Naive thymus-derived CD4-positive, alpha-beta T cell (primary cell): Measurements from ENCODE around the gene SCGN. TPM values are rescaled to one million over a fixed set of nuclear protein-coding genes. Genes with fewer than 3 reads are reported as not detected.
"Not testable (repeated sequence)": the region's sequence is repeated elsewhere in the genome, so short reads cannot be mapped to it uniquely, and the experiment has no call there.

Source experiments
- ATAC-seq: fragments of 150-1000 bp; cut with Tn5 transposase; 2 replicates; pipeline ENCODE4 v1.10.0; 2021; ENCODE audit warnings: mild to moderate bottlenecking, moderate library complexity
- CTCF ChIA-PET: fragments of 350-600 bp; sonication (Branson Sonifier 250); formaldehyde crosslinking; loops from one replicate; lab custom pipeline; 2021; ENCODE audit warnings: antibody characterized with exemption; lab: Charles Lee
- POLR2A ChIA-PET: fragments of 350-600 bp; sonication (Branson Sonifier 250); formaldehyde crosslinking; loops from one replicate; lab custom pipeline; 2021; ENCODE audit warnings: antibody characterized with exemption, inconsistent platforms; lab: Charles Lee
- DNase-seq, 9 donors: peaks; one replicate each; pipeline versions ENCODE4 v3.0.0 to v3.0.0-alpha.2; 2020 to 2022; ENCODE audit warnings: mixed read lengths in 1 of 9
- H3K27ac ChIP-seq: one replicate; pipeline ENCODE4 v1.7.0; 2013; ENCODE audit warnings: mild to moderate bottlenecking, low read depth, low read length, moderate library complexity
- H3K27me3 ChIP-seq, 2 donors: one replicate each; pipeline ENCODE4 v1.7.0; 2013; ENCODE audit warnings: low read length in 2 of 2, mild to moderate bottlenecking in 2 of 2, moderate library complexity in 2 of 2; ENCODE audit not compliant: control insufficient read depth in 2 of 2, insufficient read depth in 2 of 2
- H3K36me3 ChIP-seq, 3 experiments: 1 replicate in 2 of 3; 2 replicates in 1 of 3; pipeline ENCODE4 v1.7.0; 2013; ENCODE audit warnings: low read length in 3 of 3, mild to moderate bottlenecking in 3 of 3, moderate library complexity in 1 of 3; ENCODE audit not compliant: insufficient read depth in 3 of 3, control insufficient read depth in 2 of 3
- H3K4me1 ChIP-seq, 2 donors: one replicate each; pipeline ENCODE4 v1.7.0; 2013; ENCODE audit warnings: low read length in 2 of 2, mild to moderate bottlenecking in 2 of 2, moderate library complexity in 1 of 2; ENCODE audit not compliant: control insufficient read depth in 2 of 2, insufficient read depth in 2 of 2
- H3K4me3 ChIP-seq: 2 replicates; pipeline ENCODE4 v1.7.0; 2013; ENCODE audit warnings: mild to moderate bottlenecking, low read length
- H3K9me3 ChIP-seq, 3 experiments: 1 replicate in 2 of 3; 2 replicates in 1 of 3; pipeline ENCODE4 v1.7.0; 2013; ENCODE audit warnings: low read length in 3 of 3; ENCODE audit not compliant: control insufficient read depth in 2 of 3
- H3K27ac Mint-ChIP-seq, 9 donors: one replicate each; pipeline ENCODE4 v1.8.0; 2020 to 2022; ENCODE audit warnings: mixed read lengths in 9 of 9, mild to moderate bottlenecking in 8 of 9, moderate library complexity in 5 of 9, inconsistent platforms in 2 of 9
- H3K27me3 Mint-ChIP-seq, 5 donors: one replicate each; pipeline ENCODE4 v1.8.0; 2021 to 2022; ENCODE audit warnings: mixed read lengths in 5 of 5, mild to moderate bottlenecking in 1 of 5
- H3K36me3 Mint-ChIP-seq, 5 donors: one replicate each; pipeline ENCODE4 v1.8.0; 2020 to 2022; ENCODE audit warnings: mixed read lengths in 5 of 5, mild to moderate bottlenecking in 3 of 5, inconsistent platforms in 1 of 5
- H3K4me1 Mint-ChIP-seq, 7 donors: one replicate each; pipeline ENCODE4 v1.8.0; 2020 to 2022; ENCODE audit warnings: mixed read lengths in 7 of 7, mild to moderate bottlenecking in 3 of 7, inconsistent platforms in 1 of 7
- H3K4me3 Mint-ChIP-seq, 10 donors: one replicate each; pipeline ENCODE4 v1.8.0; 2020 to 2022; ENCODE audit warnings: mild to moderate bottlenecking in 10 of 10, mixed read lengths in 10 of 10, moderate library complexity in 6 of 10, inconsistent platforms in 2 of 10
- H3K9me3 Mint-ChIP-seq, 11 donors: one replicate each; pipeline ENCODE4 v1.8.0; 2020 to 2022; ENCODE audit warnings: mixed read lengths in 11 of 11, mild to moderate bottlenecking in 4 of 11, inconsistent platforms in 1 of 11, moderate library complexity in 1 of 11
- intact Hi-C, 2 donors: fragments of 100-400 bp; cut with micrococcal nuclease; formaldehyde crosslinking; loops; one replicate each; pipeline ENCODE4 v1.15.1; 2023
- polyA plus RNA-seq, 2 donors: library from polyadenylated mRNA; unstranded; fragments of 300-500 nt; fragmentation: Illumina TruSeq; gene quantifications; one replicate each; pipeline ENCODE4 v1.2.3, GENCODE V29; 2021
- total RNA-seq, 6 experiments: library from RNA in 5 of 6; stranded (reverse) in 5 of 6; gene quantifications; 1 replicate in 5 of 6; 2 replicates in 1 of 6; pipeline ENCODE4 v1.2.3 and lab custom pipeline; 2021 to 2026

The SCGN gene
- total and polyA plus RNA-seq, 7 experiments from 2014 or later = not detected

DNA sequence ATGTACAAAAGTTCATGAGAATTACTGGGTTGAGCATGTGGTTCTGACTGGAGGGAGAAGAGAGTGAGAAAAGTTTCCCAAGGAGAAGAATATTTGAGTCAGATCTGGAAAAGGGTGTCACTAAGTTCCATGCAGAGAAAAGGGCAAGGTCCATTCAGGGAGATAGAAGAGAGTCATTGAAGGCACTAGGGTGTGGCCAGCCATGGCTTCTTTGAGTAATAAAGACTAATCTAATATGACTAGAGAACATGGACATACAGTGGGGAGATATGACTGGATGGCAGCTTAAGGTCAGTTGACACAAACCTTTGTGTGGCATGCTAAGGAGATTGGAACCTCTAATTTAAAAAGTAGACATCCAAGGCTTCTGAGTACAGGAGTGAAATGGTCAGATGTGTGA lies 91.9 kb downstream of the SCGN start:
- CTCF ChIA-PET = no interaction called here
- POLR2A ChIA-PET = no interaction called here

DNA sequence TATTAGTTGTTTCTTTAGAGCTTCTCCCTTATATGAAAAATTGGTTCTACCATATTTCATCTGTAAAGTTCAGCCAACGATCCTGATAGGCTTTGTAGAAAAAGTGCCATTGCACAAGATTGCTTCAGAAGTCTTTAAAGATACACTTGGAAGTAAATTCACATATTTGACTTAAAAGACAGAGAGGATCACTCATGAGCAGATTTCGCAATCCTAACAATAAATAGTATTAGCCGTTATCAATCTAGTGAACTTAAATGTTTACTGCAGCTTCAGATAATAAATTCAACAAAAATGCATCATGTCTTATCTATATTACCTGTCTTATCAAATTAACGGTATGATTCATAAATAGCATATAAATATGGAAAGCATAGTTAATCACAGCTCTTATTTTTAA lies 93.8 kb downstream of the SCGN start:
- no peaks in the 10 kb centered on the region for H3K4me1 Mint-ChIP-seq

More for the DNA sequence above, 91.9 kb downstream of the SCGN start:
- Histone ChIP-seq H3K36me3 (no peaks in the 10 kb centered on the region), H3K4me3 (no peak overlapping the region), H3K9me3 (no peaks in the 10 kb centered on the region), H3K27ac (no peak overlapping the region), H3K4me1 (no peaks in the 10 kb centered on the region), H3K27me3 (no peaks in the 10 kb centered on the region)
- no peak overlapping the region for H3K4me3 Mint-ChIP-seq
- intact Hi-C loops = no loop called here
- DNase-seq (no peak), ATAC-seq (no peak)
- H3K36me3 Mint-ChIP-seq = peaks cover 0 to 4% (median 0%) of the 10 kb centered on the region in 5 donors
- peaks cover 0 to 4% (median 0%) of the 10 kb centered on the region in 11 donors for H3K9me3 Mint-ChIP-seq
- peaks cover 2 to 20% (median 4%) of the 10 kb centered on the region in 5 donors for H3K27me3 Mint-ChIP-seq
- H3K27ac Mint-ChIP-seq = no peak overlapping the region
- no peaks in the 10 kb centered on the region for H3K4me1 Mint-ChIP-seq

DNA sequence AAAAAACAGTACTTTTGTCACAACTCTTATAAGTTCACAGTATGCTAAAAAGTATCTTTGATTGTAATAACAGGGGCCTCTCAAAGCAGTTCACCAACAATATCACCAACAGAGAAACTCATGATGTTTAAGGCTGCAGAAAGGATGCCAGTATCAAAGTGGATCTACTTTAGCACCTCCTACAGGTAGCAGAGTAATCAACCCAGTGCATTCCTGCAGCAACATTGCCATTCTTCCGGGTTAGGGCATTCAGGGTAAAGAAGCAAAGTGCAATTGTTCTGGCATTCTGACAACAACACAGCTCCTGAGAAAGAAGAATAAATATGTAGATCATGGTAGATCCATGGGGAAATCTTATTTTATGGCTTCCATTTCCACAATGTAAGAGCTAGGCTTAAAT lies 95.0 kb downstream of the SCGN start:
- Histone ChIP-seq H3K27me3 (no peaks in the 10 kb centered on the region), H3K36me3 (no peaks in the 10 kb centered on the region)
- intact Hi-C loops = no loop called here

More for the DNA sequence above, 93.8 kb downstream of the SCGN start:
- Histone ChIP-seq H3K36me3 (no peaks in the 10 kb centered on the region), H3K4me1 (no peaks in the 10 kb centered on the region), H3K4me3 (no peak overlapping the region), H3K27ac (no peak overlapping the region), H3K9me3 (no peaks in the 10 kb centered on the region), H3K27me3 (no peaks in the 10 kb centered on the region)
- no peak for ATAC-seq
- H3K9me3 Mint-ChIP-seq = peaks cover 0 to 2% (median 0%) of the 10 kb centered on the region in 11 donors
- H3K27ac Mint-ChIP-seq = no peak overlapping the region
- ChIA-PET CTCF (no interaction called here), POLR2A (interaction anchor here (1.3 kb wide), 1 partner anchor 30 kb away, joined by 3 read pairs; no protein-coding TSS in a partner anchor)
- no peak for DNase-seq
- peaks cover 0 to 12% (median 0%) of the 10 kb centered on the region in 5 donors for H3K27me3 Mint-ChIP-seq
- peaks cover 0 to 1% (median 0%) of the 10 kb centered on the region in 5 donors for H3K36me3 Mint-ChIP-seq
- no peak overlapping the region for H3K4me3 Mint-ChIP-seq
- intact Hi-C loops = no loop called here

DNA sequence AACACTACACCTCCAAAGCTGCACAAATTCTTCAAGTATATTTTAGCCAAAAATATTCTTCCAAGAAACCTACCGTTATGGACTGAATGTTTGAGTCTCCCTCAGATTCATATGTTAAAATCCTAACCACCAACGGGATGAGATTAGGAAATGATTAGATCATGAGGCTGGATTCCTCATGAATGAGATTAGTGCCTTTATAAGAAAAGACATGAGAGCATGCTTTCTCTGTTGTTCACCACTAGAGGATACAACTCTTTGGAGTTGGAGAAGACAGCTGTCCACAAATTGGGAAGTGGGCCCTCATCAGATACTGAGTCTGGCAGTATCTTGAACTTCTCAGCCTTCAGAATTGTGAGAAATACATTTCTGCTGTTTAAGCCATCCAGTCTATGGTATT lies 95.5 kb downstream of the SCGN start:
- intact Hi-C loops = no loop called here
- H3K27ac Mint-ChIP-seq = no peak overlapping the region

More for the DNA sequence above, 95.0 kb downstream of the SCGN start:
- no peaks in the 10 kb centered on the region for H3K4me1 ChIP-seq
- H3K27ac ChIP-seq = no peak overlapping the region
- no peaks in the 10 kb centered on the region for H3K4me1 Mint-ChIP-seq
- H3K9me3 Mint-ChIP-seq = peaks cover 0 to 2% (median 0%) of the 10 kb centered on the region in 11 donors
- H3K9me3 ChIP-seq = no peaks in the 10 kb centered on the region
- CTCF ChIA-PET = no interaction called here
- POLR2A ChIA-PET = no interaction called here
- ATAC-seq (no peak), DNase-seq (no peak)
- peaks cover 0 to 12% (median 0%) of the 10 kb centered on the region in 5 donors for H3K27me3 Mint-ChIP-seq
- H3K4me3 Mint-ChIP-seq = no peak overlapping the region
- H3K36me3 Mint-ChIP-seq = no peaks in the 10 kb centered on the region
- no peak overlapping the region for H3K27ac Mint-ChIP-seq
- H3K4me3 ChIP-seq = no peak overlapping the region

DNA sequence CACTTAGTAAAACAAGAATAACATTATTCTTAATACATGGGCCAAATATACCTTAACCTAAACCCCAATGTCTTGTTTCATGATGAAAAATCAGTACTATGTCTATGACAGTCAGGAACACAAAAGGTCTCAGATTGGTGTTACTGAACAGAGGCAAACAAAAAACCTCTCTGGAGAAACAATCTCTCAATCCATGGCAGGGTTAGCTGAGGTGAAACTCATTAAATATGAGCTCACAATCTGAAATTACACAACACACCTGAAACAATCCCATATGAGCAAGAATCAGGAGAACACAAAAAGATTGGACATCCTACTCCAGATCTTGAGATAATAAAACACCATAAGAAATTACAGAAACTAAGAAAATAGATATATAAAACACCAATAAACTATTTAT lies 96.0 kb downstream of the SCGN start:
- Mint-ChIP-seq H3K27ac (no peak overlapping the region), H3K4me1 (no peaks in the 10 kb centered on the region), H3K36me3 (no peaks in the 10 kb centered on the region), H3K9me3 (peaks cover 0 to 2% (median 0%) of the 10 kb centered on the region in 11 donors), H3K4me3 (no peak overlapping the region), H3K27me3 (peaks cover 0 to 9% (median 0%) of the 10 kb centered on the region in 5 donors)
- Histone ChIP-seq H3K4me3 (no peak overlapping the region), H3K9me3 (no peaks in the 10 kb centered on the region), H3K27me3 (no peaks in the 10 kb centered on the region), H3K4me1 (no peaks in the 10 kb centered on the region), H3K27ac (no peak overlapping the region), H3K36me3 (no peaks in the 10 kb centered on the region)
- ChIA-PET CTCF (no interaction called here), POLR2A (no interaction called here)
- DNase-seq (no peak), ATAC-seq (no peak)
- intact Hi-C loops = no loop called here

More for the DNA sequence above, 95.5 kb downstream of the SCGN start:
- H3K4me3 Mint-ChIP-seq = no peak overlapping the region
- no peak overlapping the region for H3K4me3 ChIP-seq
- no peak overlapping the region for H3K27ac ChIP-seq
- no peak for DNase-seq
- CTCF ChIA-PET = no interaction called here
- ATAC-seq = no peak
- H3K27me3 ChIP-seq = no peaks in the 10 kb centered on the region
- H3K9me3 Mint-ChIP-seq = peaks cover 0 to 2% (median 0%) of the 10 kb centered on the region in 11 donors
- H3K9me3 ChIP-seq = no peaks in the 10 kb centered on the region
- H3K36me3 ChIP-seq = no peaks in the 10 kb centered on the region
- H3K36me3 Mint-ChIP-seq = no peaks in the 10 kb centered on the region
- POLR2A ChIA-PET = no interaction called here
- H3K4me1 ChIP-seq = no peaks in the 10 kb centered on the region
- peaks cover 0 to 9% (median 0%) of the 10 kb centered on the region in 5 donors for H3K27me3 Mint-ChIP-seq
- no peaks in the 10 kb centered on the region for H3K4me1 Mint-ChIP-seq

DNA sequence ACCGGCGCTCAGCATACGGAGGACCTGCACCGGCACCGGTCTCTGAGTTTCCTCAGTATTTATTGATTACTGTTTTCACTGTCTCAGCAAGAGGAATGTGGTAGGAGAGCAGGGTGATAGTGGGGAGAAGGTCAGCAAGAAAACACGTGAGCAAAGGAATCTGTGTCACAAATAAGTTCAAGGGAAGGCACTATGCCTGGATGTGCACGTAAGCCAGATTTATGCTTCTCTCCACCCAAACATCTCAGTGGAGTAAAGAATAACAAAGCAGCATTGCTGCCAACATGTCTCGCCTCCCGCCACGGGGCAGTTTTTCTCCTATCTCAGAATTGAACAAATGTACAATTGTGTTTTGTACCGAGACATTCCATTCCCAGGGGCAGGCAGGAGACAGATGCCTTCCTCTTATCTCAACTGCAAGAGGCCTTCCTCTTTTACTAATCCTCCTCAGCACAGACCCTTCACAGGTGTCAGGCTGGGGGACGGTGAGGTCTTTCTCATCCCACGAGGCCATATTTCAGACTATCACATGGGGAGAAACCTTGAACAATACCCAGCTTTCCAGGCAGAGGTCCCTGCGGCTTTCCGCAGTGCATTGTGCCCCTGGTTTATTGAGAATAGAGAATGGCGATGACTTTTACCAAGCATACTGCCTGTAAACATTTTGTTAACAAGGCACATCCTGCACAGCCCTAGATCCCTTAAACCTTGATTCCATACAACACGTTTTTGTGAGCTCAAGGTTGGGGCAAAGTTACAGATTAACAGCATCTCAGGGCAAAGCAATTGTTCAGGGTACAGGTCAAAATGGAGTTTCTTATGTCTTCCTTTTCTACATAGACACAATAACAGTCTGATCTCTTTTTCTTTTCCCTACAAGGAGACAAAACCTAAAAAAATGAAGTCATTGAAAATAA lies 96.8 kb downstream of the SCGN start:
- DNase-seq, H3K36me3 ChIP-seq, H3K9me3 Mint-ChIP-seq, H3K27me3 ChIP-seq, H3K4me3 Mint-ChIP-seq, H3K27ac ChIP-seq, POLR2A ChIA-PET, H3K4me1 Mint-ChIP-seq, H3K36me3 Mint-ChIP-seq, CTCF ChIA-PET, ATAC-seq, H3K9me3 ChIP-seq, H3K4me1 ChIP-seq, intact Hi-C loops, H3K4me3 ChIP-seq, H3K27ac Mint-ChIP-seq: not testable (repeated sequence)
- peaks cover 0 to 12% (median 5%) of the 10 kb centered on the region in 5 donors for H3K27me3 Mint-ChIP-seq
